Measurements from ENCODE around the gene KCTD1.

Gene KCTD1

GRCh38 chr18:26480897-26481795, 67.2 kb downstream of the KCTD1 start:
- peak; percentile 77 for DNase-seq (ENCODE audit: low read depth)

- peak; percentile 73 for DNase-seq (ENCODE audit: low read depth)
Observed at GRCh38 chr18:26479681-26480079, 68.7 kb downstream of the KCTD1 start.

DNA sequence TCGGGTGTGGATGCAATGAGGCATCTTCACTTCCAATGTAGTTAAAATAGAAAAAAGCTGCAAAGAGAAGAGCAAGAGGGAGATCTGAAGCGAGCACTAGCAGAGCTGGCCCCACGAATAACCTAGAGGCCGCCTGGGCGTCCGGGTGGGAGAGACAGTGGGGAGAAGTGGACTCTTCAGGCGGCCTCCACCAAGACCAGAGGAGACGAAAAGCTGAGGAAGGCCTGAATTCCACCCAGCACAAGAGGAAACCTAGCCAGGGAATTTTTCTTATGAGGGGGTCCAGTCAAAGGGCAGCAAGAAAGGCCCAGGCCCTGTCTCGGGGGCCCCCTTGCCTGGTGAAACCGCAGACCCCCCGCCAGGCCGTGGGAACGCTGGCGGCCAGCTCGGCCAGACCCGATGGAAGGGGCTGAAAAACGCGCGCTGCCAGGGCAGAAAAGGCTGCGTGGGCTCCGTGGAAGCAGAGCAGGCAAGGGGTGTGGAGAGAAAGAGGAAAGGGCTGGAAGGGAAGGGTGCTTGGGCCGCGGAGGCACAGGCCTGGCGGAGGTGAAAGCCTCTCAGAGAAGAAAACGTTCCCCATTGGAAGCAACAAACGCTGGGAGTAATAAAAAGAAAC, 69.2 kb downstream of the KCTD1 start:
- DNase-seq (ENCODE audit: low read depth): no peak

DNA sequence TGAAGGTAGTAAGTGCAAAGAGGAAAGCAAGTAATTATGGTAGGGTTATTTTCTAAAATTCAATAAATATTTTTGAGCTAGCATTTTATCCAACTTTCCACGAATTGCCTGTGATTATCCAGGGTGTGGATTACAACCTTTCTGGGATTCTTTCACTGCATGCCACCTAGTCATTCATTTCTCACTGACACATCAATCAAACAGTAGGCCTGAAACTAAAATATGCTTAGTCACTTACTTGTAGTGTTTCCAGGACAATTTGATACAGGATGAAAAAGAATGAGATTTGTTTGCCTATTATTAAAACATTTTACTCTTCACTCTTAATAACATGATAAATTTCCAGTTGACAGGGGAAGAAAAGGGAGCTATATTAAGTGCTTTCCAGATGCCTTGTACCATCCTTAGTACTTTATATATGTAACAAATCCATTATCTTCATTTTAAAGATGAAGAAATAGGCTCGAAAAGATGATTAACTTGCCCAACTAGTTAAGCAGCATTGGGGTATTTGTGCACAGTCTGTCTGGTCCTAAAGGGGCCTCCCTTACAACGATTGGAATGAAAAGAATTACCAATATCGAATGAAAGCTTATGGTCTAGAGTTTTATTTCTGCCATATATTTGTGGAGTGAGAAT, 70.4 kb downstream of the KCTD1 start:
- DNase-seq (ENCODE audit: low read depth): no peak

DNA sequence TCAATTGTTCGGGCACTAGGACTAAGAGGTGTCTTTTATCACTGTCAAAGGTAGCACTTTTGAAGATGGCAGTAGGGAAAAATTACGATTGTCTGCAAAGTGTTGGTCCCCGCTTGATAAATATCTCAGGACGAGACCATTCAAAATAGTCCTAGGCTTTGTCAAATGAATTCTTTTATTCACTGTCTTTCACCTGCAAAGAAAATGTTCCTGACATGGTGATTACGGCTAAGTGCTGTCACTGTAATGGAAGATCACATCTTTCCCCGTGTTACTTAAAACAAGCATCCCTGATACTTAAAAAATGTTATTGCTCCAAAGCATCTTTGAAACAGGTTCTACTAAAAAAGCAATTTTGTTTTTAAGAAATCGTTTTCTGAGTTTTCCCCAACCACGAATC, 71.7 kb downstream of the KCTD1 start:
- no peak for DNase-seq (ENCODE audit: low read depth)

GRCh38 chr18:26474542-26474941, 73.8 kb downstream of the KCTD1 start:
- DNase-seq (ENCODE audit: low read depth): no peak

DNA sequence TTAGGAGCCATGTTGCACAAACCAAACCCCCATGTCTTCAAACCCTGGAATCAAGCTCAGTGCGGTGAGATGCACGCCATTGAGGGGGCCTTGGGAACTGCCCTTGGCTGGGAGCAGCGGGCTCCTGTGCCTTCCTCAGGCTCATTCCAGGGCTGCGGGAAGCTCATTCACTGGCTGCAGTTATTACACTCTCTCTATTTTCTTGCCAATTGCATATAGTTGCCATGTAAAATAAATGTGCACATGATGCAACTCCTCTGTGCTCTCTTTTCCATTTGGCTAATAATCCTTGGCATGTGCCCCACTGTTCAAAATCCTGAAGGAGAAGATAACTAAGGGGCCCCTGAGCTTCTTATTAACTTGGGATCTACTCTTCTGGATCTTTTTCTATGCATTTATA, 74.7 kb downstream of the KCTD1 start:
- peak; percentile 54 for DNase-seq (ENCODE audit: low read depth)

DNA sequence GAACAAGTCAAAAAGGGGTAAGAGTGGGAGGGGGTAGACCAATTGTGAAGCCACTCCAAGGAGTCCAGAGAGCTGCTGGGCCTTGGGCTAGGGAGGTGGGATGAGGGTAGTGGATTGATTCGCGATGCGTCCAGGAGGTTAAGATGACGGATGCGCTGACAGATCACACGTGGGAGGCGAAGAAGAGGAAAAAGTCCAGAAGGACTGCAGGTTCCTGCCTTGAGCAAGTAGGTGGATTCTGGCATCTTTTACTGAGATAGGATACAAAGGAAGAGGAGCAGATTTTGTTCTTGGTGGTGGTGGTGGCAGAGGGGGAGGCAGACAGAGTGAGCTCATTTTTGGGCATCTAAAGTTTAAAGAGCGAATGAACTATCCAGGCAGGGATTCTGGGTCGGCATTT, 76.5 kb downstream of the KCTD1 start:
- DNase-seq (ENCODE audit: low read depth): no peak

DNA sequence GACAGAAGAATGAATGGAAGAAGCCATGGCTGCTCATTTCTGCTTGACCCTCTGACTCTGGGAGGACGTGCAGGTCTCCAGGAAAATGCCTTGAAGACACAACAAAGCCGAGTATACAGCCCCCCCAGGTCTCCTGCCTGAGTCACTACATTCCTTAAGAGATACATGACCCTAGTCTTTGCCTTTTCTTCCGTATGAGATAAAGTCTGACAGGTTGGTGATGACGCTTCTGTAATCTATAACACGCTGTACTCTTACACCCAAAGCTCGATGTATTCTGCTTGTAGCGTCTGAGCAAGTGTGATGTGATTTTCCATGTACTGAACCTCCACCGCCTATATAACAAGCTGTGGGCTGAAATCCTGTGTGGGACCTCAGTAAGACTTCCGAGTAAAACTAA, 77.3 kb downstream of the KCTD1 start:
- no peak for DNase-seq (ENCODE audit: low read depth)

- peak; percentile 22 for DNase-seq (ENCODE audit: low read depth)
Observed at GRCh38 chr18:26470011-26470637, 78.2 kb downstream of the KCTD1 start.

GRCh38 chr18:26468931-26469340, 79.4 kb downstream of the KCTD1 start:
- DNase-seq (ENCODE audit: low read depth): no peak

DNA sequence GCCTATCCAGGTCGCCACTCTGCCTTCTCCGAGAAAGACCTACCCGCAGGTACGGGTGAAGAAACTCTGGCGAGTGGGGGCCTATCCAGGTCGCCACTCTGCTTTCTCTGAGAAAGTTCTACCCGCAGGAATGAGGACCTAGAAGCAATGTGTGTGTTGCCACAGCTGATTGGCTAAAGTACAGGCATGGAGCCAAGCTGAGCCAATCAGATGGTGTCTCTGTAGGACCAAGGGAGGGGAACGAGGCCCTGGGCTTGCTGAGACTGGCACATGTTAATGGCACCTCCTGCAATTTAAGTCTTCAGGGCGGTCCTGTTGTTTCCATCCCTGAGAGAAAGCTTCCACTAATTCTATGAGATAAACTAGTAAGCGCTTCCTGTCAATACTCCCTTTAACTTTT, 82.3 kb downstream of the KCTD1 start:
- DNase-seq (ENCODE audit: low read depth): no peak

GRCh38 chr18:26465431-26465830, 82.9 kb downstream of the KCTD1 start:
- DNase-seq (ENCODE audit: low read depth): no peak

- no peak for DNase-seq (ENCODE audit: low read depth)
Observed at GRCh38 chr18:26464128-26465011, 84.0 kb downstream of the KCTD1 start.

DNA sequence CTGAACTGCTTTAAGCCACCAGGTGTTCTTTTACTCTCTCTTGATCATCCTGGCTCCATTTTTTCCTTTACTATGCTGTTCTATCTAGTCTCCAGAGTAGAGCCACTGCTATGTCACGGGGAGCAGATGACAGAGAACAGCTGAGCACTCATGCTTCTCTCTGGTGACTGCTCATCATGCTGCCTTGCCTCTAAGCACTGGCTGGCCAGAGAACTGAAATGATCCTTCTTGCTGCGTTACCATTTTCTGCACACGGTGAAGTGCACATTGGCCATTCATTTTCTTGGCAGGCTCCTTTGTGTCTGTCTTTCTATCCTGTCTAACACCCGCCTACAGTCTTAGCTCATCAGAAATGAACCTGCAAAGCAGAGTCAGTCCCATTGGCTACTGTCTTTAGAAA, 86.0 kb downstream of the KCTD1 start:
- no peak for DNase-seq (ENCODE audit: low read depth)

DNA sequence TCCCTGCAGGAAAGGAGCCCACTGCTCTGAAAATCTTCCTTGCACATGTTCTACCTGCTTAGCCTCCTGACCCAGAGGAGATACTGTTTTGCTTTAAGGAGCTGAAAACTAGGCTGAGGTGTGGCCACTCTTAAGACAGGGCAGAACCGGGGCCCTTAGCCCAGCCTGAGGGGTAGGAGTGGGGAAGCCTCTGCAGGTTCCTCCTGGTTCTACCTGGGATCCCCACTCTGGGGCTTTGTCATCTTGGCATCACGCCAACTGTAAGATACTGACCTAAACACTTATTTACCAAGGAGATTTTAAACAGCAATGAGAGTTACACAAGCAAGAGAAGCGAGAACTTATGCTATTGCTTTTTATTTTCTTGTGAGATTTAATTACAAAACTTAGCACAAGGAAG, 86.9 kb downstream of the KCTD1 start:
- no peak for DNase-seq (ENCODE audit: low read depth)

DNA sequence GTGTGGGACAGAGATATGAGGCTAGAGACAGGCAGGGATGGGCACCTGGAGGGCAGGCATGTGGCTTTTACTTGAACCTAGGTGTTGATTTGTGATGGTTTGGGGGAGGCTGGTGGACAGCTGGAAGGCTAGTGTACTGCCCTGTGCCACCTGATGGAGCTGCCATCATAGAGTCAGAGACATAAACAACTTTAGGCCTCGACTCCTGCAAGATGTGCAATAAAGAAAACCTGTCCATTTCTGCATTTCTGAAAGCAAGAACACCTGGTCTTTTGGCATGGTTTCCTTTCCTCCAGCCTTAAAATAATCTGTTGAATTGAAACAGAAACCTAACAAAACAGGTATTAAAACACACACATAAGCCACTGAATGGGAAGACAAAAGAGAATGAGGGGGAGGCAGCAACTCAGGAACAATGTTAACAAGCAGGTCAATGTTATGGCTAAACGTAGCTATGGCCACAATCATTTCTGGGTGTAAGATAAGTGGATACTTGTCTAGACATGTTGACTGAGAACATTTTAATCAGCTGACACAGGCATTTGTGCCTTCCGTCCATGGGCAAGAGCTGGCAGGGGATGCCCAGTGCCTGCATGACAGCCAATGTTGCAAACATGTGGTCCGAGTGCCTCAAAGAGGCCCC, 87.8 kb downstream of the KCTD1 start:
- no peak for DNase-seq (ENCODE audit: low read depth)

DNA sequence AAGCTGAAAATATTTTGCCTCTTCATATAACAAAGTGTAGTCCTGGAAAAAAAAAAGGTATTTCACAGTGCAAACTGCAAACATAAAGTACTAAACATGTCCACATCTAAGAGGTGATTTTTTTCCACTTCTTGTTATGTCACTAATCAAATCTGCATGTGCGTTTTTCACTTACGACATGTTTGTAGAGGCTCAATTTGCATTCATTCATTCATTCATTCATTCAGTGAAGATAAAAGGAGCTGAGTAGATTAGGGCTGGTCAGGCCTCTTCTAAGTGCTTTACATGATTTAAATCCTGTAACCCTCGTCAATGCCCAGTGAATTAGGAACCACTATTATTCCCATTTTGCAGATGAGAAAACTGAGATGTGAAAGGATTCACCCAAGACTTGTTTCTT, 88.5 kb downstream of the KCTD1 start:
- no peak for DNase-seq (ENCODE audit: low read depth)

- no peak for DNase-seq (ENCODE audit: low read depth)
Observed at GRCh38 chr18:26459340-26459739, 89.0 kb downstream of the KCTD1 start.

GRCh38 chr18:26458526-26459232, 89.7 kb downstream of the KCTD1 start:
- peak; percentile 43 for DNase-seq (ENCODE audit: low read depth)

Measured in fibroblast of gingiva (primary cell).